H9 (cell line): ENCODE results near the gene TMX1. TPM values are rescaled to one million over a fixed set of nuclear protein-coding genes. Genes with fewer than 3 reads are reported as not detected.

Experiments
- DNase-seq: peaks from one replicate; pipeline ENCODE4 v3.0.0-alpha.2; 2017
- H2AFZ ChIP-seq: one replicate; pipeline ENCODE4 v1.6.1; 2013; ENCODE audit warnings: mild to moderate bottlenecking, low read length, control low read depth, moderate library complexity
- H2AK5ac ChIP-seq: 2 replicates; pipeline ENCODE4 v1.6.1; 2013; ENCODE audit warnings: low read length, control low read depth, mixed read lengths; ENCODE audit not compliant: insufficient read length
- H2BK120ac ChIP-seq: one replicate; pipeline ENCODE4 v1.6.1; 2013; ENCODE audit warnings: low read depth, mild to moderate bottlenecking, low read length, control low read depth, inconsistent platforms; ENCODE audit not compliant: poor library complexity, severe bottlenecking
- H2BK12ac ChIP-seq: 2 replicates; pipeline ENCODE4 v1.6.1; 2013; ENCODE audit warnings: low read length, control low read depth, mixed read lengths, low read depth; ENCODE audit not compliant: insufficient read length
- H2BK15ac ChIP-seq: 2 replicates; pipeline ENCODE4 v1.6.1; 2013; ENCODE audit warnings: low read depth, low read length, control low read depth
- H2BK20ac ChIP-seq: one replicate; pipeline ENCODE4 v1.6.1; 2013; ENCODE audit warnings: low read depth, mild to moderate bottlenecking, low read length, control low read depth, inconsistent platforms; ENCODE audit not compliant: poor library complexity, severe bottlenecking
- H2BK5ac ChIP-seq: 2 replicates; pipeline ENCODE4 v1.6.1; 2013; ENCODE audit warnings: low read length, control low read depth, mixed read lengths; ENCODE audit not compliant: insufficient read length
- H3K14ac ChIP-seq: 2 replicates; pipeline ENCODE4 v1.6.1; 2013; ENCODE audit warnings: low read length, control low read depth; ENCODE audit not compliant: insufficient read depth
- H3K18ac ChIP-seq: 2 replicates; pipeline ENCODE4 v1.6.1; 2013; ENCODE audit warnings: low read depth, mild to moderate bottlenecking, mixed read lengths, low read length, control low read depth; ENCODE audit not compliant: insufficient read length
- H3K23ac ChIP-seq: 2 replicates; pipeline ENCODE4 v1.6.1; 2013; ENCODE audit warnings: low read length, control low read depth, mixed read lengths, low read depth; ENCODE audit not compliant: insufficient read length
- H3K23me2 ChIP-seq: 2 replicates; pipeline ENCODE4 v1.6.1; 2013; ENCODE audit warnings: low read depth, mild to moderate bottlenecking, mixed read lengths, low read length, control low read depth; ENCODE audit not compliant: insufficient read length, poor library complexity, severe bottlenecking
- H3K27ac ChIP-seq: 2 replicates; pipeline ENCODE4 v1.5.1; 2013; ENCODE audit warnings: low read length, control low read depth, mixed read lengths, low read depth; ENCODE audit not compliant: insufficient read length
- H3K27me3 ChIP-seq: 2 replicates; pipeline ENCODE4 v1.6.1; 2013; ENCODE audit warnings: low read length, control low read depth, inconsistent platforms; ENCODE audit not compliant: insufficient read depth
- H3K4ac ChIP-seq: 2 replicates; pipeline ENCODE4 v1.6.1; 2013; ENCODE audit warnings: low read depth, mild to moderate bottlenecking, control low read depth, inconsistent platforms, low read length, moderate library complexity
- H3K4me1 ChIP-seq: 2 replicates; pipeline ENCODE4 v1.6.1; 2013; ENCODE audit warnings: low read length, control low read depth, inconsistent platforms; ENCODE audit not compliant: insufficient read depth
- H3K4me2 ChIP-seq: 2 replicates; pipeline ENCODE4 v1.6.1; 2013; ENCODE audit warnings: low read length, control low read depth, mixed read lengths; ENCODE audit not compliant: insufficient read length, insufficient read depth
- H3K56ac ChIP-seq: 2 replicates; pipeline ENCODE4 v1.6.1; 2013; ENCODE audit warnings: low read depth, mild to moderate bottlenecking, mixed read lengths, low read length, control low read depth; ENCODE audit not compliant: insufficient read length
- H3K79me1 ChIP-seq: 2 replicates; pipeline ENCODE4 v1.6.1; 2013; ENCODE audit warnings: low read depth, mild to moderate bottlenecking, moderate library complexity, low read length, control low read depth, inconsistent platforms; ENCODE audit not compliant: insufficient read depth, poor library complexity, severe bottlenecking
- H3K79me2 ChIP-seq: 2 replicates; pipeline ENCODE4 v1.6.1; 2013; ENCODE audit warnings: low read length, control low read depth, inconsistent platforms; ENCODE audit not compliant: insufficient read depth
- H3K9ac ChIP-seq: 2 replicates; pipeline ENCODE4 v1.6.1; 2013; ENCODE audit warnings: low read length, control low read depth, mixed read lengths; ENCODE audit not compliant: insufficient read length; ENCODE audit errors: extremely low read depth
- H3K9me3 ChIP-seq: one replicate; pipeline ENCODE4 v1.6.1; 2013; ENCODE audit warnings: low read depth, low read length, inconsistent platforms; ENCODE audit not compliant: control insufficient read depth
- H3T11ph ChIP-seq: one replicate; pipeline ENCODE4 v1.6.1; 2013; ENCODE audit warnings: mild to moderate bottlenecking, low read length, control low read depth, inconsistent platforms
- H4K20me1 ChIP-seq: one replicate; pipeline ENCODE4 v1.6.1; 2013; ENCODE audit not compliant: control insufficient read depth, insufficient read length, insufficient read depth
- H4K5ac ChIP-seq: 2 replicates; pipeline ENCODE4 v1.6.1; 2013; ENCODE audit warnings: low read depth, mild to moderate bottlenecking, mixed read lengths, low read length, control low read depth; ENCODE audit not compliant: insufficient read length
- H4K8ac ChIP-seq: replicated peaks from 2 replicates; pipeline ENCODE4 v1.6.1; 2013; ENCODE audit warnings: low read length, control low read depth, mixed read lengths, low read depth; ENCODE audit not compliant: insufficient read length
- H4K91ac ChIP-seq: 2 replicates; pipeline ENCODE4 v1.6.1; 2013; ENCODE audit warnings: low read depth, mild to moderate bottlenecking, moderate library complexity, mixed read lengths, low read length, control low read depth; ENCODE audit not compliant: insufficient read length
- H3K27ac Mint-ChIP-seq, 3 experiments: 2 replicates in 2 of 3; 3 replicates in 1 of 3; pipeline ENCODE4 v1.8.0; 2020 to 2021; ENCODE audit warnings: mixed read lengths in 3 of 3, mild to moderate bottlenecking in 1 of 3, moderate library complexity in 1 of 3
- H3K27me3 Mint-ChIP-seq: 2 replicates; pipeline ENCODE4 v1.8.0; 2021; ENCODE audit warnings: low read depth, mild to moderate bottlenecking, moderate library complexity, mixed read lengths
- H3K36me3 Mint-ChIP-seq, 3 experiments: 2 replicates in 2 of 3; 3 replicates in 1 of 3; pipeline ENCODE4 v1.8.0; 2020 to 2021; ENCODE audit warnings: low read depth in 3 of 3, mixed read lengths in 3 of 3; ENCODE audit not compliant: insufficient read depth in 1 of 3
- H3K4me1 Mint-ChIP-seq, 2 experiments: 2 replicates each; pipeline ENCODE4 v1.8.0; 2020; ENCODE audit warnings: mixed read lengths in 2 of 2
- H3K4me3 Mint-ChIP-seq, 2 experiments: 2 replicates in 1 of 2; 3 replicates in 1 of 2; pipeline ENCODE4 v1.8.0; 2020 to 2021; ENCODE audit warnings: mild to moderate bottlenecking in 2 of 2, mixed read lengths in 2 of 2, moderate library complexity in 1 of 2
- H3K9me3 Mint-ChIP-seq, 2 experiments: 2 replicates in 1 of 2; 3 replicates in 1 of 2; pipeline ENCODE4 v1.8.0; 2020; ENCODE audit warnings: mild to moderate bottlenecking in 2 of 2, mixed read lengths in 2 of 2, moderate library complexity in 1 of 2
- whole genome bisulfite sequencing: extraction: QIAGEN DNeasy Blood & Tissue Kit; methylation state at CpG from one replicate; pipeline ENCODE4 v1.1.7; 2013; ENCODE audit warnings: missing lambda C conversion rate, low lambda C conversion rate, mixed read lengths; ENCODE audit not compliant: insufficient read length; ENCODE audit errors: extremely low coverage; 5-methylcytosine and 5-hydroxymethylcytosine counted together
- total RNA-seq: library from RNA; stranded (reverse); gene quantifications from 2 replicates; pipeline ENCODE4 v1.2.1, GENCODE V29; 2021
- TF ChIP-seq, protein P1 (sequence below): fragments of 200-600 bp; sonication (generic); conservative IDR thresholded peaks from 3 replicates; pipeline ENCODE4 v1.8.0; 2021; ENCODE audit warnings: antibody characterized with exemption, mild to moderate bottlenecking

The TMX1 gene
- total RNA-seq, 1 experiment from 2014 or later, result 83.5 TPM

DNA sequence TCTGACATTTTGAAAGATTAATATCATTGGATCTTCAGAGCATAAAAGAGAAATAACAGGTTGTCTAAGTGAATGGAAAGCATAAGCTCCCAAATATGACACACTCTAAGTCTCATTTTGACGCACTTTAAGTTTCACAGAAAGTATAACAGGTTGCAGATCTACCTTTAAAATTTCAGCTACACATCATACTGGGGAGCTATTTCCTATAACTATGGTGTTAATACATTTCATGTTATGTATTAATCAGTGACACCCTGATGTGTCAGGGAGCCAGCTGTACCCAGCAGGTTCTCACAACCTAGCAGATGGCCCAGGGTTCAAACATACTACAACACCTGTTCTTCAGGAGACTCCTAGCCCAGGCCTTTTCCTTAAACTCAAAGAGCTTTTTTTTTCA, 31.1 kb upstream of the TMX1 start:
- H2BK20ac ChIP-seq, result no peak overlapping the region
- H3K14ac ChIP-seq, result no peak overlapping the region
- no CpG with 5 or more reads among the region's 1 CpG for WGBS
- no peak overlapping the region for H4K8ac ChIP-seq
- no peak for DNase-seq
- Mint-ChIP-seq H3K4me1 (peaks cover 10 to 11% of the 10 kb centered on the region in 2 experiments), H3K4me3 (no peak overlapping the region), H3K27ac (no peak overlapping the region), H3K27me3 (no peaks in the 10 kb centered on the region), H3K9me3 (no peaks in the 10 kb centered on the region), H3K36me3 (no peaks in the 10 kb centered on the region)
- no peaks in the 10 kb centered on the region for H3K27me3 ChIP-seq
- H3T11ph ChIP-seq, result no peak overlapping the region
- no peak overlapping the region for H2BK120ac ChIP-seq
- H3K27ac ChIP-seq, result no peak overlapping the region
- no peak overlapping the region for H3K4ac ChIP-seq
- no peak overlapping the region for H2AFZ ChIP-seq
- no peak overlapping the region for H2AK5ac ChIP-seq
- no peak overlapping the region for H3K56ac ChIP-seq
- H4K91ac ChIP-seq, result no peak overlapping the region
- H2BK12ac ChIP-seq, result no peak overlapping the region
- H3K18ac ChIP-seq, result no peak overlapping the region
- H4K20me1 ChIP-seq, result no peaks in the 10 kb centered on the region
- H2BK15ac ChIP-seq, result no peak overlapping the region
- H3K4me2 ChIP-seq, result no peak overlapping the region
- no peaks in the 10 kb centered on the region for H3K23me2 ChIP-seq
- H3K9ac ChIP-seq, result no peak overlapping the region
- no peaks in the 10 kb centered on the region for H3K9me3 ChIP-seq
- H3K79me1 ChIP-seq, result no peaks in the 10 kb centered on the region
- H4K5ac ChIP-seq, result no peak overlapping the region
- TF ChIP-seq, protein P1, sequence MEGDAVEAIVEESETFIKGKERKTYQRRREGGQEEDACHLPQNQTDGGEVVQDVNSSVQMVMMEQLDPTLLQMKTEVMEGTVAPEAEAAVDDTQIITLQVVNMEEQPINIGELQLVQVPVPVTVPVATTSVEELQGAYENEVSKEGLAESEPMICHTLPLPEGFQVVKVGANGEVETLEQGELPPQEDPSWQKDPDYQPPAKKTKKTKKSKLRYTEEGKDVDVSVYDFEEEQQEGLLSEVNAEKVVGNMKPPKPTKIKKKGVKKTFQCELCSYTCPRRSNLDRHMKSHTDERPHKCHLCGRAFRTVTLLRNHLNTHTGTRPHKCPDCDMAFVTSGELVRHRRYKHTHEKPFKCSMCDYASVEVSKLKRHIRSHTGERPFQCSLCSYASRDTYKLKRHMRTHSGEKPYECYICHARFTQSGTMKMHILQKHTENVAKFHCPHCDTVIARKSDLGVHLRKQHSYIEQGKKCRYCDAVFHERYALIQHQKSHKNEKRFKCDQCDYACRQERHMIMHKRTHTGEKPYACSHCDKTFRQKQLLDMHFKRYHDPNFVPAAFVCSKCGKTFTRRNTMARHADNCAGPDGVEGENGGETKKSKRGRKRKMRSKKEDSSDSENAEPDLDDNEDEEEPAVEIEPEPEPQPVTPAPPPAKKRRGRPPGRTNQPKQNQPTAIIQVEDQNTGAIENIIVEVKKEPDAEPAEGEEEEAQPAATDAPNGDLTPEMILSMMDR, result no peak
- H3K23ac ChIP-seq, result no peak overlapping the region
- H3K79me2 ChIP-seq, result no peaks in the 10 kb centered on the region
- no peak overlapping the region for H2BK5ac ChIP-seq
- peaks cover 6% of the 10 kb centered on the region; the same call in 1 of the 2 replicates for H3K4me1 ChIP-seq
